ENCODE results near the gene CCDC33.

- TF ChIP-seq MAX (IDR thresholded peaks at IDR 0.05) (peak; percentile 36; the same call in 1 of the 2 replicates), EZH2 (IDR thresholded peaks at IDR 0.05) (no peak), ZNF274 (IDR thresholded peaks at IDR 0.05; ENCODE audit: low read depth, low read length) (no peak), REST (IDR thresholded peaks at IDR 0.05; ENCODE audit: low read depth) (peak; percentile 99), POLR2A (IDR thresholded peaks at IDR 0.05; ENCODE audit: borderline replicate concordance, extremely low read depth, insufficient read depth, insufficient read length) (no peak), POLR2AphosphoS5 (IDR thresholded peaks at IDR 0.05; ENCODE audit: low read depth, low read length) (no peak), SIN3A (IDR thresholded peaks at IDR 0.05; ENCODE audit: low read depth) (no peak), CTCF (IDR thresholded peaks at IDR 0.05 in 2 of 3, conservative IDR thresholded peaks at IDR 0.05 in 1 of 3; ENCODE audit: borderline replicate concordance in 1 of 3, insufficient read depth in 1 of 3, low read depth in 2 of 3, low read length in 2 of 3) (no peak), CEBPB (IDR thresholded peaks at IDR 0.05; ENCODE audit: low read depth) (no peak), ATF3 (IDR thresholded peaks at IDR 0.05) (no peak), RAD21 (IDR thresholded peaks at IDR 0.05; ENCODE audit: low read depth) (no peak), EZH2phosphoT487 (IDR thresholded peaks at IDR 0.05; ENCODE audit: borderline replicate concordance) (no peak), EGR1 (IDR thresholded peaks at IDR 0.05; ENCODE audit: low read depth) (no peak), SP1 (IDR thresholded peaks at IDR 0.05; ENCODE audit: low read depth) (no peak)
Observed at GRCh38 chr15:74291101-74292071, 55.3 kb downstream of the CCDC33 start.

Measured in HCT116 (cell line).